ENCODE measurements around the gene POLD4.

GRCh38 chr11:67371189-67371910, 18.0 kb upstream of the POLD4 start:
- TF ChIP-seq, protein P1, sequence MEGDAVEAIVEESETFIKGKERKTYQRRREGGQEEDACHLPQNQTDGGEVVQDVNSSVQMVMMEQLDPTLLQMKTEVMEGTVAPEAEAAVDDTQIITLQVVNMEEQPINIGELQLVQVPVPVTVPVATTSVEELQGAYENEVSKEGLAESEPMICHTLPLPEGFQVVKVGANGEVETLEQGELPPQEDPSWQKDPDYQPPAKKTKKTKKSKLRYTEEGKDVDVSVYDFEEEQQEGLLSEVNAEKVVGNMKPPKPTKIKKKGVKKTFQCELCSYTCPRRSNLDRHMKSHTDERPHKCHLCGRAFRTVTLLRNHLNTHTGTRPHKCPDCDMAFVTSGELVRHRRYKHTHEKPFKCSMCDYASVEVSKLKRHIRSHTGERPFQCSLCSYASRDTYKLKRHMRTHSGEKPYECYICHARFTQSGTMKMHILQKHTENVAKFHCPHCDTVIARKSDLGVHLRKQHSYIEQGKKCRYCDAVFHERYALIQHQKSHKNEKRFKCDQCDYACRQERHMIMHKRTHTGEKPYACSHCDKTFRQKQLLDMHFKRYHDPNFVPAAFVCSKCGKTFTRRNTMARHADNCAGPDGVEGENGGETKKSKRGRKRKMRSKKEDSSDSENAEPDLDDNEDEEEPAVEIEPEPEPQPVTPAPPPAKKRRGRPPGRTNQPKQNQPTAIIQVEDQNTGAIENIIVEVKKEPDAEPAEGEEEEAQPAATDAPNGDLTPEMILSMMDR (IDR thresholded peaks at IDR 0.05): peak in 1 of 3 donors; percentile 28
- TF ChIP-seq EP300 (IDR thresholded peaks at IDR 0.05) (no peak), POLR2A (IDR thresholded peaks at IDR 0.05) (no peak)
